ENCODE results near the gene CCDC158.
"Not testable (repeated sequence)": the region's sequence is repeated elsewhere in the genome, so short reads cannot be mapped to it uniquely, and the experiment has no call there.

CCDC158 gene

GRCh38 chr4:76282941-76283689, 137.8 kb downstream of the CCDC158 start:
- no peak overlapping the region for H3K4me3 ChIP-seq (replicated peaks; ENCODE audit: low read depth, low read length)
- no peaks in the 10 kb centered on the region for H3K36me3 ChIP-seq (ENCODE audit: control insufficient read depth, insufficient read depth, low read length)
- DNase-seq (ENCODE audit: extremely low read depth, insufficient read length), result no peak
- TF ChIP-seq CTCF (IDR thresholded peaks at IDR 0.05; ENCODE audit: insufficient read depth, low read length, poor library complexity, severe bottlenecking), result no peak
- no peaks in the 10 kb centered on the region for H3K27me3 ChIP-seq (replicated peaks; ENCODE audit: control insufficient read depth, insufficient read depth, low read length)

GRCh38 chr4:76281594-76281993, 139.3 kb downstream of the CCDC158 start:
- H3K36me3 ChIP-seq (ENCODE audit: control insufficient read depth, insufficient read depth, low read length); DNase-seq (ENCODE audit: extremely low read depth, insufficient read length); H3K27me3 ChIP-seq (replicated peaks; ENCODE audit: control insufficient read depth, insufficient read depth, low read length); H3K4me3 ChIP-seq (replicated peaks; ENCODE audit: low read depth, low read length): not testable (repeated sequence)

GRCh38 chr4:76280488-76281441, 140.2 kb downstream of the CCDC158 start:
- Histone ChIP-seq H3K4me3 (replicated peaks; ENCODE audit: low read depth, low read length) (no peak overlapping the region), H3K36me3 (ENCODE audit: control insufficient read depth, insufficient read depth, low read length) (no peaks in the 10 kb centered on the region), H3K27me3 (replicated peaks; ENCODE audit: control insufficient read depth, insufficient read depth, low read length) (no peaks in the 10 kb centered on the region)
- no peak for DNase-seq (ENCODE audit: extremely low read depth, insufficient read length)
- no peak for TF ChIP-seq CTCF (IDR thresholded peaks at IDR 0.05; ENCODE audit: insufficient read depth, low read length, poor library complexity, severe bottlenecking)

- TF ChIP-seq CTCF (IDR thresholded peaks at IDR 0.05; ENCODE audit: insufficient read depth, low read length, poor library complexity, severe bottlenecking), result peak; percentile 14
- H3K27me3 ChIP-seq (replicated peaks; ENCODE audit: control insufficient read depth, insufficient read depth, low read length), result no peaks in the 10 kb centered on the region; the same call in 1 of the 2 replicates
- H3K4me3 ChIP-seq (replicated peaks; ENCODE audit: low read depth, low read length), result no peak overlapping the region
- no peak for DNase-seq (ENCODE audit: extremely low read depth, insufficient read length)
- no peaks in the 10 kb centered on the region for H3K36me3 ChIP-seq (ENCODE audit: control insufficient read depth, insufficient read depth, low read length)
These were observed 141.5 kb downstream of the CCDC158 start for GRCh38 chr4:76279462-76279861.

- no peak for DNase-seq (ENCODE audit: extremely low read depth, insufficient read length)
- Histone ChIP-seq H3K36me3 (ENCODE audit: control insufficient read depth, insufficient read depth, low read length) (no peaks in the 10 kb centered on the region), H3K4me3 (replicated peaks; ENCODE audit: low read depth, low read length) (no peak overlapping the region), H3K27me3 (replicated peaks; ENCODE audit: control insufficient read depth, insufficient read depth, low read length) (no peaks in the 10 kb centered on the region; the same call in 1 of the 2 replicates)
- TF ChIP-seq CTCF (IDR thresholded peaks at IDR 0.05; ENCODE audit: insufficient read depth, low read length, poor library complexity, severe bottlenecking), result no peak
These were observed 142.4 kb downstream of the CCDC158 start for GRCh38 chr4:76278583-76278982.

- Histone ChIP-seq H3K27me3 (replicated peaks; ENCODE audit: control insufficient read depth, insufficient read depth, low read length) (no peaks in the 10 kb centered on the region; the same call in 1 of the 2 replicates), H3K36me3 (ENCODE audit: control insufficient read depth, insufficient read depth, low read length) (no peaks in the 10 kb centered on the region), H3K4me3 (replicated peaks; ENCODE audit: low read depth, low read length) (no peak overlapping the region)
- no peak for DNase-seq (ENCODE audit: extremely low read depth, insufficient read length)
- no peak for TF ChIP-seq CTCF (IDR thresholded peaks at IDR 0.05; ENCODE audit: insufficient read depth, low read length, poor library complexity, severe bottlenecking)
These were observed 143.3 kb downstream of the CCDC158 start for GRCh38 chr4:76277667-76278066.
